Prostate gland (tissue), 2 donors: ENCODE data around the gene NABP2. TPM values are rescaled to one million over a fixed set of nuclear protein-coding genes. Genes with fewer than 3 reads are reported as not detected.
A peak's percentile ranks its signal among the peaks of the same experiment; 100 is the strongest.
"Not testable (repeated sequence)": the region's sequence is repeated elsewhere in the genome, so short reads cannot be mapped to it uniquely, and the experiment has no call there.

ENCODE experiments used
- DNase-seq: peaks from one replicate; pipeline ENCODE4 v3.0.0-alpha.2; 2019; ENCODE audit warnings: low spot score
- H3K27ac ChIP-seq, 2 donors: fragments of 200-600 bp; sonication (generic); 2 replicates each; pipeline ENCODE4 v1.5.1; 2017 to 2019
- H3K27me3 ChIP-seq: fragments of 200-600 bp; sonication (generic); replicated peaks from 2 replicates; pipeline ENCODE4 v1.5.1; 2019; ENCODE audit not compliant: insufficient read depth
- H3K36me3 ChIP-seq, 2 donors: fragments of 200-600 bp; sonication (generic); 1 replicate in 1 of 2; 2 replicates in 1 of 2; pipeline versions ENCODE4 v1.5.1 to v1.8.1; 2017 to 2019
- H3K4me1 ChIP-seq: fragments of 200-600 bp; sonication (generic); replicated peaks from 2 replicates; pipeline ENCODE4 v1.5.1; 2019
- H3K4me3 ChIP-seq, 2 donors: fragments of 200-600 bp; sonication (generic); 2 replicates each; pipeline ENCODE4 v1.5.1; 2017 to 2019
- H3K9me3 ChIP-seq: fragments of 200-600 bp; sonication (generic); 2 replicates; pipeline ENCODE4 v1.5.1; 2017
- CTCF ChIP-seq, 4 experiments: fragments of 200-600 bp in 2 of 4; fragments of 450-650 bp in 2 of 4; sonication (generic) in 2 of 4; IDR thresholded peaks; 1 replicate in 3 of 4; 2 replicates in 1 of 4; pipeline ENCODE4 v1.5.1; 2016 to 2019; ENCODE audit warnings: antibody characterized with exemption in 4 of 4, mild to moderate bottlenecking in 2 of 4, moderate library complexity in 2 of 4
- POLR2A ChIP-seq: fragments of 450-650 bp; IDR thresholded peaks from one replicate; pipeline ENCODE4 v1.6.1; 2016; ENCODE audit warnings: antibody characterized with exemption, mild to moderate bottlenecking
- POLR2AphosphoS5 ChIP-seq: sonication (generic); formaldehyde crosslinking; IDR thresholded peaks from one replicate; pipeline ENCODE4 v1.6.1; 2017; ENCODE audit warnings: antibody characterized with exemption
- WGBS: methylation state at CpG from one replicate; pipeline ENCODE4 v1.1.5; 2018; 5-methylcytosine and 5-hydroxymethylcytosine counted together
- intact Hi-C: fragments of 100-400 bp; cut with DNase I; formaldehyde crosslinking; loops from one replicate; pipeline ENCODE4 v1.14.2; 2022
- total RNA-seq, 2 donors: library from RNA; depleted of rRNA; stranded (reverse); fragments of >200 nt; gene quantifications; one replicate each; pipeline ENCODE4 v1.1.0, GENCODE V29; 2016

NABP2 gene
- total RNA-seq, 2 donors from 2014 or later: 21.4 to 33.2 TPM

GRCh38 chr12:56260380-56260779 is 36.2 kb downstream of the NABP2 start:
- intact Hi-C loops: no loop called here
- Histone ChIP-seq H3K27ac (no peak overlapping the region), H3K4me1 (peaks cover 6% of the 10 kb centered on the region), H3K4me3 (no peak overlapping the region), H3K36me3 (no peaks in the 10 kb centered on the region), H3K9me3 (no peaks in the 10 kb centered on the region), H3K27me3 (no peaks in the 10 kb centered on the region)
- DNase-seq: no peak
- no peak for TF ChIP-seq POLR2AphosphoS5
- TF ChIP-seq CTCF (IDR thresholded peaks at IDR 0.05): no peak
- TF ChIP-seq POLR2A: no peak
- WGBS: 84% methylated on average over 8 of the region's 8 CpGs

GRCh38 chr12:56260921-56261320 is 36.8 kb downstream of the NABP2 start:
- TF ChIP-seq CTCF (IDR thresholded peaks at IDR 0.05) (no peak), POLR2A (no peak), POLR2AphosphoS5 (no peak)
- intact Hi-C loops: no loop called here
- DNase-seq: no peak
- Histone ChIP-seq H3K4me1 (peaks cover 6% of the 10 kb centered on the region), H3K4me3 (no peak overlapping the region), H3K27me3 (no peaks in the 10 kb centered on the region), H3K9me3 (no peaks in the 10 kb centered on the region), H3K27ac (no peak overlapping the region), H3K36me3 (no peaks in the 10 kb centered on the region)
- 86% methylated on average over 3 of the region's 3 CpGs for WGBS

- Histone ChIP-seq H3K27ac (no peak overlapping the region), H3K4me3 (no peak overlapping the region), H3K27me3 (no peaks in the 10 kb centered on the region), H3K9me3 (no peaks in the 10 kb centered on the region), H3K36me3 (no peaks in the 10 kb centered on the region), H3K4me1 (peaks cover 5% of the 10 kb centered on the region)
- 87% methylated on average over 5 of the region's 5 CpGs for WGBS
- DNase-seq: no peak
- intact Hi-C loops: no loop called here
- TF ChIP-seq POLR2A: no peak
- no peak for TF ChIP-seq POLR2AphosphoS5
- TF ChIP-seq CTCF (IDR thresholded peaks at IDR 0.05): no peak
These were observed 37.5 kb downstream of the NABP2 start for GRCh38 chr12:56261503-56262232.

- not testable (repeated sequence) for H3K27ac ChIP-seq
These were observed 38.8 kb downstream of the NABP2 start for GRCh38 chr12:56262955-56263354.

GRCh38 chr12:56266068-56266692 is 42.0 kb downstream of the NABP2 start:
- 59% methylated on average over 16 of the region's 16 CpGs for WGBS
- intact Hi-C loops, H3K4me1 ChIP-seq, H3K27me3 ChIP-seq, H3K36me3 ChIP-seq, H3K9me3 ChIP-seq, DNase-seq: not testable (repeated sequence)
- H3K4me3 ChIP-seq: peak overlapping the region; percentile 56 to 75
- H3K27ac ChIP-seq: peak overlapping the region; percentile 91 to 93

More at GRCh38 chr12:56262955-56263354, 38.8 kb downstream of the NABP2 start:
- H3K4me3 ChIP-seq, H3K4me1 ChIP-seq, H3K36me3 ChIP-seq, intact Hi-C loops, H3K9me3 ChIP-seq, DNase-seq, H3K27me3 ChIP-seq: not testable (repeated sequence)
- WGBS: 88% methylated on average over 7 of the region's 7 CpGs
